Astrocyte of the cerebellum (primary cell): ENCODE results near the gene CPS1.

Experiments used
- DNase-seq: peaks from one replicate; pipeline ENCODE4 v3.0.0-alpha.2; 2011; ENCODE audit warnings: low read depth
- H3K4me3 ChIP-seq: 2 replicates; pipeline ENCODE4 v1.5.1; 2011; ENCODE audit warnings: mild to moderate bottlenecking, low read depth, low read length, moderate library complexity
- CTCF ChIP-seq: IDR thresholded peaks from 2 replicates; pipeline ENCODE4 v1.5.1; 2012; ENCODE audit warnings: low read length, low read depth, moderate library complexity, mild to moderate bottlenecking; ENCODE audit errors: missing control alignments
- in situ Hi-C: cut with HindIII; loops from 2 replicates; pipeline ENCODE4 v1.10.0; 2017; ENCODE audit warnings: low sequenced_read_pairs

Gene CPS1

GRCh38 chr2:210654091-210654490 lies 97.7 kb downstream of the CPS1 start:
- no peak for TF ChIP-seq CTCF
- in situ Hi-C loops = no loop called here
- H3K4me3 ChIP-seq = no peak overlapping the region
- DNase-seq = no peak

GRCh38 chr2:210655229-210655975 lies 99.0 kb downstream of the CPS1 start:
- H3K4me3 ChIP-seq = no peak overlapping the region
- DNase-seq = no peak
- in situ Hi-C loops = no loop called here
- no peak for TF ChIP-seq CTCF

GRCh38 chr2:210657874-210658273 lies 101.5 kb downstream of the CPS1 start:
- in situ Hi-C loops = no loop called here
- TF ChIP-seq CTCF = no peak
- H3K4me3 ChIP-seq = no peak overlapping the region
- DNase-seq = no peak

GRCh38 chr2:210660751-210661150 lies 104.4 kb downstream of the CPS1 start:
- in situ Hi-C loops = no loop called here
- H3K4me3 ChIP-seq = no peak overlapping the region
- TF ChIP-seq CTCF = no peak
- DNase-seq = no peak

GRCh38 chr2:210662560-210662959 lies 106.2 kb downstream of the CPS1 start:
- no peak for TF ChIP-seq CTCF
- no peak overlapping the region for H3K4me3 ChIP-seq
- in situ Hi-C loops = no loop called here
- DNase-seq = no peak

GRCh38 chr2:210663631-210664089 lies 107.3 kb downstream of the CPS1 start:
- no peak overlapping the region for H3K4me3 ChIP-seq
- TF ChIP-seq CTCF = no peak
- peak; percentile 0 for DNase-seq
- in situ Hi-C loops = no loop called here

- no peak for DNase-seq
- in situ Hi-C loops = no loop called here
- no peak overlapping the region for H3K4me3 ChIP-seq
- no peak for TF ChIP-seq CTCF
Measured at GRCh38 chr2:210667711-210668110, 111.3 kb downstream of the CPS1 start.
